Activated CD4-positive, CD25-positive, alpha-beta regulatory T cell treated with anti-CD3 and anti-CD28 coated beads, Interleukin-2, amount 50 U/mL, for 16 hours (primary cell): ENCODE results near the gene ZDHHC4.

Experiments
- DNase-seq: peaks from one replicate; pipeline ENCODE4 v3.0.0-alpha.2; 2020; ENCODE audit warnings: low read depth, low spot score

Gene ZDHHC4

GRCh38 chr7:6606866-6607583 is 29.8 kb downstream of the ZDHHC4 start:
- DNase-seq, result no peak

- DNase-seq, result no peak
These were observed 30.4 kb downstream of the ZDHHC4 start for GRCh38 chr7:6607651-6608051.

DNA sequence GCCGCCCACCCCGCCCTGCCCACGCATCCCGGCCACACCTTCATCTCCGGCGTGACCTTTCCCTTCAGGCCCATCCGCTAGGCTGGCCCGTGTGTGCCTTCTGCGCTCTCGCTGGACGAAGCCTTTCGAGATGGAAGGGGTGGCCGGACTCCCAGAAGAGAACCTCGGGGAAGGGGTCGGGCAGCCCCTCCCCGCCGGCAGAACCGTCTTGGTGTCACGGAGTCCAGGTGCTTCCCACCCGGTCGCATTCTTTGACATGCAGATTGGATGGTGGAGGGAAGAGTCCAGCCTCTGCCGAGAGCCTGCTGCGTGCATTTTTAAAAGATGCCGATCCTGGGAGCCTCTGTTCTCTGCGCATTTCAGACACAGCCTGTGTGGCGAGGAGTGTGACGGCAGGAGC is 30.8 kb downstream of the ZDHHC4 start:
- DNase-seq, result no peak

GRCh38 chr7:6608794-6609193 is 31.5 kb downstream of the ZDHHC4 start:
- no peak for DNase-seq

DNA sequence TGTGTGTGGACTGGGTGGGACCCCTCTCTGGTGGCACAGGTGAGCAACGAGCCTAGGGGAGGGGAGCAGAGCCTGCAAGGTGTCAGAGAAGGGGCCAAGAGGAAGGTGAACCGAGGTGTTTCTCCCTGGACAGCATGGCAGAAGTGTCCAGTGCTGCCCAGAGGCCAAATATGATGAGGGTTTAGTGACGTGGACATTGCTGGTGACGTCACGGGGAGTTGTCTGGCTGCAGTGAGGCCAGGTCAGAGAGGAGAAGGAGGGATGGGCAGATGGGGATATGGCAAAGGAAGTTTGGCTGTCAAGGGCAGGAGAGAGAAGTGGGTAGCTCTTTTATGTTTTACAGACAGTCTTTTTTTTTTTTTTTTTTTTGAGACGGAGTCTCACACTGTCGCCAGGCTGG is 35.6 kb downstream of the ZDHHC4 start:
- no peak for DNase-seq

DNA sequence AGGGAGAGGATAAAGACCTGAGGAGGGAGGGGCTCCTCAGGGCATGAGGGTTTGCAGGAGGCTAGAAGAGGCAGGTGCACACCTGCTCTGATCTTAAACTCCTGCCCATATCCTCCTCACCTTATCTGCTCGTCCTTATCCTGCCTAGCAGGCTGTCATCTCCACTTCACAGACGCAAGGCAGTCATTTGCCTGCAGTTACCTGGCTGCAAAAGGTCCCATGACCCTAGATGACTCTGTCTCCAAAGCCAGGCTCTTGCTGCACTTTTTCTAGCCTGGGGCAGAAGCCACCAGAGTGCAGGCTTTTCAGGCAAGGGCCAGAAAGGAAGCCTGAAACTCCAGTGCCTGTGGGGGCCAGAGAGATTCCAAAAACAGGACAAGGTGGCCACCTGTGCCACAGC is 36.5 kb downstream of the ZDHHC4 start:
- DNase-seq, result no peak

- DNase-seq, result no peak
These were observed 37.9 kb downstream of the ZDHHC4 start, which contains the start of gene ZNF853 for GRCh38 chr7:6614953-6615722. Gene ZNF853 (plus strand): TSS chr7:6615610. CDS start chr7:6616175, 565 bp downstream.

DNA sequence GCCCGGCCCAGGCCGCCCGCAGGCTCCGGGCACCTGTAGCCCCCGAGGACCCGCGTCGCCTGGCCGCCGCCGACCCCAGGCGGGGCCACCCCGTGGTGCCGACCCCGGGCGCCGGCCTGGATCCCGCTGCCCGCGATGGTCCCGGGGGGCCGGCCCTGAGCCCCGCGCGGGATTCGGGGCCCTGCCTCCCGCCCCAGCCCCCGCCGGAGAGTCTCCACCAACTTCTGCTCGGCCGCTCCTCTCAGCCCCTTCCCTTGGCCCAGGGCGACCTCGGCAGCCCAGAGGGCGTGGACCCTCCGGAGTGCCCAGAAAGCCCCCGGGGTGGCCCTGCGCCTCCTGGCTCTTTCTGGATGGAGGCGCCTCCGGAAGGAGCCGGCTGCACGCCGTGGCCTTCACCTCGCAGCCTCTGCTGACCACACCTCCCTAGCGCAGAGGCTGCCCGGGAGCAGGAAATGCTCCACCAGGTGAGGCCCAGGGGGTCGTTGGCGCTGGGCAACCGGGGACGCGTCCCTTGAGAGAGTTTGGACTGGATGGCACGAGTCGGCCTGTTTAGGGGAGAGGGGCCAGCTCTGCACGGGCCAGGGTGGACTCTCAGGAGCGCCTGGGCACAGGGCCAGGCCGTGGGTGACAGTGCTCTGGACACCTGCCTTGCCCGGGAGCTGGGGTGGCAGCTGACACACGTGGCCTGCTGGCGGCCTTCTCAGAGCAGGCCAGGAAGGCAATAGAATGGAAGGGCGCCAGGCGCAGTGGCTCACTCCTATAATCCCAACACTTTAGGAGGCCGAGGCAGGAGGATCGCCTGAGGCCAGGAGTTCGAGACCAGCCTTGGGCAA is 38.7 kb downstream of the ZDHHC4 start:
- no peak for DNase-seq

GRCh38 chr7:6616854-6617643 is 39.8 kb downstream of the ZDHHC4 start:
- no peak for DNase-seq

GRCh38 chr7:6618621-6619020 is 41.4 kb downstream of the ZDHHC4 start:
- no peak for DNase-seq

- no peak for DNase-seq
These were observed 42.7 kb downstream of the ZDHHC4 start for GRCh38 chr7:6619961-6620360.

- no peak for DNase-seq
These were observed 44.2 kb downstream of the ZDHHC4 start for GRCh38 chr7:6621195-6622133.

- DNase-seq, result no peak
These were observed 45.0 kb downstream of the ZDHHC4 start for GRCh38 chr7:6622134-6622710.

- DNase-seq, result no peak
These were observed 46.5 kb downstream of the ZDHHC4 start for GRCh38 chr7:6623589-6624245.

- no peak for DNase-seq
These were observed 47.0 kb downstream of the ZDHHC4 start for GRCh38 chr7:6624246-6624611.

- DNase-seq, result no peak
These were observed 50.8 kb downstream of the ZDHHC4 start for GRCh38 chr7:6628045-6628444.

- no peak for DNase-seq
These were observed 53.0 kb downstream of the ZDHHC4 start for GRCh38 chr7:6630007-6630849.

DNA sequence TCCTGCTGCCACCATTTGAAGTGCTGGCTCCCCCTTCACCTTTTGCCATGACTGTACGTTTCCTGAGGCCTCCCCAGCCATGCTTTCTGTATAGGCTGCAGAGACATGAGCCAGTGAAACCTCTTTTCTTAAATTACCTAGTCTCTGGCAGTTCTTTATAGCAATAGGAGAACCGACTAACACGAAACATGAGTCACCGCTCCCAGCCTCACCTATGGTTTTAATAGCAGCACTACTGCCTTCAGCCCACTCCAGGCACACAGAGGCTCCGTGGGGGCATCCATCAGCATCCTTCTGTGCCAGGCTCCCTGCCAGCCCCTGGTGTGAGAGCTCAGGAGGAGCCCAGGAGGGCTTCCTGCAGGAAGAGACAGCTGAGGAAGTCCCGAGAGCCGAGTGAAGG is 54.4 kb downstream of the ZDHHC4 start:
- DNase-seq, result no peak

- no peak for DNase-seq
These were observed 56.8 kb downstream of the ZDHHC4 start for GRCh38 chr7:6634021-6634420.
